HG03442 (cell line): ENCODE measurements around the gene IMMP2L.
"Not testable (repeated sequence)": the region's sequence is repeated elsewhere in the genome, so short reads cannot be mapped to it uniquely, and the experiment has no call there.

ENCODE experiments used
- ATAC-seq: cut with Tn5 transposase; IDR thresholded peaks from one replicate; pipeline ENCODE4 v1.9.1; 2021; ENCODE audit warnings: mild to moderate bottlenecking, moderate library complexity; ENCODE audit not compliant: unreplicated experiment

Gene IMMP2L

GRCh38 chr7:111473449-111474198 is 88.7 kb downstream of the IMMP2L start:
- ATAC-seq = no peak

GRCh38 chr7:111470998-111471397 is 91.3 kb downstream of the IMMP2L start:
- no peak for ATAC-seq

- ATAC-seq = not testable (repeated sequence)
Observed at GRCh38 chr7:111469894-111470293, 92.4 kb downstream of the IMMP2L start.

- not testable (repeated sequence) for ATAC-seq
Observed at GRCh38 chr7:111465774-111466173, 96.5 kb downstream of the IMMP2L start.

- no peak for ATAC-seq
Observed at GRCh38 chr7:111460695-111461094, 101.6 kb downstream of the IMMP2L start.

- no peak for ATAC-seq
Observed at GRCh38 chr7:111459757-111460280, 102.5 kb downstream of the IMMP2L start.

GRCh38 chr7:111459065-111459756 is 103.1 kb downstream of the IMMP2L start:
- no peak for ATAC-seq

GRCh38 chr7:111450705-111451104 is 111.6 kb downstream of the IMMP2L start:
- ATAC-seq = not testable (repeated sequence)

- ATAC-seq = not testable (repeated sequence)
Observed at GRCh38 chr7:111447502-111447901, 114.8 kb downstream of the IMMP2L start.

- no peak for ATAC-seq
Observed at GRCh38 chr7:111439977-111440376, 122.3 kb downstream of the IMMP2L start.

GRCh38 chr7:111438369-111439289 is 123.7 kb downstream of the IMMP2L start:
- ATAC-seq = no peak

- no peak for ATAC-seq
Observed at GRCh38 chr7:111437736-111438135, 124.6 kb downstream of the IMMP2L start.

- ATAC-seq = no peak
Observed at GRCh38 chr7:111436608-111437007, 125.7 kb downstream of the IMMP2L start.

GRCh38 chr7:111433426-111433825 is 128.9 kb downstream of the IMMP2L start:
- ATAC-seq = no peak

GRCh38 chr7:111429781-111430180 is 132.5 kb downstream of the IMMP2L start:
- no peak for ATAC-seq

- no peak for ATAC-seq
Observed at GRCh38 chr7:111424768-111425167, 137.5 kb downstream of the IMMP2L start.

- no peak for ATAC-seq
Observed at GRCh38 chr7:111414374-111414773, 147.9 kb downstream of the IMMP2L start.

GRCh38 chr7:111413739-111414138 is 148.6 kb downstream of the IMMP2L start:
- ATAC-seq = no peak

- ATAC-seq = no peak
Observed at GRCh38 chr7:111410899-111411298, 151.4 kb downstream of the IMMP2L start.

GRCh38 chr7:111409714-111410422 is 152.4 kb downstream of the IMMP2L start:
- no peak for ATAC-seq
